Cardiac septum (tissue), 1 donor: ENCODE results near the gene ERC2. TPM values are rescaled to one million over a fixed set of nuclear protein-coding genes. Genes with fewer than 3 reads are reported as not detected.

ENCODE experiments used
- DNase-seq: peaks from one replicate; pipeline ENCODE4 v3.0.0-alpha.2; 2020; ENCODE audit warnings: low spot score
- intact Hi-C: fragments of 100-400 bp; cut with DNase I; formaldehyde crosslinking; loops from one replicate; pipeline ENCODE4 v1.14.0; 2022
- total RNA-seq: library from RNA; stranded (reverse); fragmentation: NEBNext Ultra II Directional; extraction: Animal tissue kit (Norgen Biotek cat#: 25700); gene quantifications from one replicate; pipeline ENCODE4 v1.2.1, GENCODE V29; 2021
- donor health status: DM: no; HTN: no; CAD: no.

The ERC2 gene
- total RNA-seq, 1 donor from 2014 or later = 6.2 TPM

GRCh38 chr3:55765906-55766701 is 702.2 kb downstream of the ERC2 start:
- no peak for DNase-seq
- intact Hi-C loops = no loop called here

GRCh38 chr3:55765398-55765797 is 702.9 kb downstream of the ERC2 start:
- intact Hi-C loops = no loop called here
- no peak for DNase-seq

- intact Hi-C loops = no loop called here
- DNase-seq = no peak
Observed at GRCh38 chr3:55756976-55757375, 711.3 kb downstream of the ERC2 start.

- intact Hi-C loops = no loop called here
- no peak for DNase-seq
Observed at GRCh38 chr3:55755516-55756205, 712.6 kb downstream of the ERC2 start.

- DNase-seq = no peak
- intact Hi-C loops = no loop called here
Observed at GRCh38 chr3:55752911-55753310, 715.4 kb downstream of the ERC2 start.

GRCh38 chr3:55751730-55752129 is 716.5 kb downstream of the ERC2 start:
- no peak for DNase-seq

GRCh38 chr3:55750525-55750924 is 717.7 kb downstream of the ERC2 start:
- intact Hi-C loops = no loop called here

More at GRCh38 chr3:55751730-55752129, 716.5 kb downstream of the ERC2 start:
- intact Hi-C loops = no loop called here

DNA sequence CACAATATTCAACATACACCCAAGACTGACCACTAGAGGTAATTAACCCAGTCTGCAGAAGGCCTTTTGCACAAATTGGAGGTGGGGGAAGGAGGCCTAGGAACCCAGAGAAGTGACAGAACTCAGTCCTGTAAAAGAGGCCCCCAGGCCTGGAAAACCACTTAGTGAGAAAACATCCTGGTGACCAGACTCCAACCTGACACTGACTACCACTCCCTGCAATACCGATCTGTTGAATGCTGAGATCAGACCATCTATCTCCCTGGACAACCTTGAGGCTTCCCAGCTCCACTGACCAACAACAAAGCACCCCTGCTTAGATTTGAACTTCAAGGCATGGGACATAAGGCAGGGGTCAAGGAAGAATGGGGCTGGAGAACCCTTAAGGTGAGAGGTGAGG is 719.2 kb downstream of the ERC2 start:
- intact Hi-C loops = no loop called here
- DNase-seq = no peak

More at GRCh38 chr3:55750525-55750924, 717.7 kb downstream of the ERC2 start:
- no peak for DNase-seq

DNA sequence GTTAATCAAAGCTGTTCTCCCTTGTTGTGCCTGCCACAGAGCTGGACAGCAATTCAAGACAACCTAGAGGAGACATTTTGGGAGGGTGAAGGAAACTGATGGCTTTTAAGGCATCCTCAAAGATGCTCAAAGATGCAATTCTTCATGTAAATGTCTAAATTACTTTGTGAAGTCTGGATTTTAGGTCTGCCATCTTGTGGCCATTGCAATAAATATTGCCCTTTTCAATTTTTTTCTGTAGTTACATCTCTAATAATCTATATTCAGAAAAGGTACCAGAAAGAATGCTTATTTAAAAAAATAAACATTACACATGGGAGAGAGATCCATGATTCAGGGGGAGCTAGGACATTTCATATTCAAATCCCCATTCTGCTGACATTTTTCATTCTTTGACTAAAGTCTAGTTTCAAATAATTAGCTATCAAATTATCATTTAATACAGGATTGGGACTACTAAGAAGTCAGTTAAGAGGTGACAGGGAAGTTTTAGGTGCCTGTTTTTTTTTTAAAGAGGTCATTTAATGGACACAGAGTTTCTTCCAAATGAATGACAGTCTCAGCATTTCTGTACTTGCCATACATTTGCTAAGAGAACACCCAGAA is 721.4 kb downstream of the ERC2 start:
- intact Hi-C loops = no loop called here
- DNase-seq = no peak

GRCh38 chr3:55742832-55743136 is 725.5 kb downstream of the ERC2 start:
- intact Hi-C loops = no loop called here
- DNase-seq = no peak

GRCh38 chr3:55742022-55742831 is 726.0 kb downstream of the ERC2 start:
- DNase-seq = no peak
- intact Hi-C loops = no loop called here

- no peak for DNase-seq
- intact Hi-C loops = no loop called here
Observed at GRCh38 chr3:55737186-55737585, 731.1 kb downstream of the ERC2 start.

DNA sequence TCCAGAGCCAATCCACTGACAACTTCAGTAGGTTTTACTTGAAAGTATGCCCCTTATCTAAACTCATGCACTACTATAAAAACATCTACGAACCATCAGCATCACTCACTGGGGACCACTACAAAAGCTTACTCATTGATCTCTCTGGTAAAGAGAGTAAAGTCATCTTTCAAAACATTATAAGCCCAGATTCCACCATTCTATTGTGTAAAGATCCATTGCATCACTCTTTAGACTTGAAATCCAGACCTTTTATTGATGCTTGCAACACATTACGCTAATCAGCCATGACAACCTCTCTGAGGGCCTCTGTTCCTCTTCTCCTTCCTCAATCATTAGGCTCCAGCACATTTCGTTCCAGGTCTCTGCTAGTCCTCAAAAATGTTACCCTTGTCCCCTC is 732.3 kb downstream of the ERC2 start:
- intact Hi-C loops = no loop called here

GRCh38 chr3:55731741-55732140 is 736.5 kb downstream of the ERC2 start:
- no peak for DNase-seq
- intact Hi-C loops = no loop called here

More for the DNA sequence above, 732.3 kb downstream of the ERC2 start:
- no peak for DNase-seq

- no peak for DNase-seq
- intact Hi-C loops = no loop called here
Observed at GRCh38 chr3:55729546-55729945, 738.7 kb downstream of the ERC2 start.

GRCh38 chr3:55728461-55729100 is 739.7 kb downstream of the ERC2 start:
- intact Hi-C loops = no loop called here
- DNase-seq = no peak

GRCh38 chr3:55726501-55726775 is 741.8 kb downstream of the ERC2 start:
- intact Hi-C loops = no loop called here
- no peak for DNase-seq

GRCh38 chr3:55725681-55726500 is 742.4 kb downstream of the ERC2 start:
- DNase-seq = no peak
- intact Hi-C loops = no loop called here

GRCh38 chr3:55724821-55725220 is 743.4 kb downstream of the ERC2 start:
- intact Hi-C loops = no loop called here
- DNase-seq = no peak
